Activated T-cell treated with anti-CD3 and anti-CD28 coated beads, Interleukin-2, amount 50 U/mL, for 4 hours (primary cell): ENCODE results near the gene POLR3C. TPM values are rescaled to one million over a fixed set of nuclear protein-coding genes. Genes with fewer than 3 reads are reported as not detected.

Experiments
- ATAC-seq, 2 donors: fragments of 200-7000 bp; cut with Tn5 transposase; one replicate each; pipeline ENCODE4 v1.10.0; 2021
- DNase-seq: peaks from one replicate; pipeline ENCODE4 v3.0.0-alpha.2; 2020
- H3K27me3 Mint-ChIP-seq: one replicate; pipeline ENCODE4 v1.8.0; 2021; ENCODE audit warnings: low read depth, mixed read lengths
- H3K36me3 Mint-ChIP-seq: one replicate; pipeline ENCODE4 v1.8.0; 2022; ENCODE audit warnings: mixed read lengths; ENCODE audit not compliant: insufficient read depth
- H3K4me1 Mint-ChIP-seq: one replicate; pipeline ENCODE4 v1.8.0; 2021; ENCODE audit warnings: low read depth, mixed read lengths
- H3K4me3 Mint-ChIP-seq: one replicate; pipeline ENCODE4 v1.8.0; 2021; ENCODE audit warnings: mild to moderate bottlenecking, moderate library complexity, mixed read lengths
- H3K9me3 Mint-ChIP-seq: one replicate; pipeline ENCODE4 v1.8.0; 2021; ENCODE audit warnings: mixed read lengths
- total RNA-seq, 3 donors: library from RNA; stranded (reverse); gene quantifications; one replicate each; pipeline ENCODE4 v1.2.1, GENCODE V29; 2021

The POLR3C gene
- total RNA-seq, 3 donors from 2014 or later, result 55.6 to 64.5 (median 55.8) TPM

DNA sequence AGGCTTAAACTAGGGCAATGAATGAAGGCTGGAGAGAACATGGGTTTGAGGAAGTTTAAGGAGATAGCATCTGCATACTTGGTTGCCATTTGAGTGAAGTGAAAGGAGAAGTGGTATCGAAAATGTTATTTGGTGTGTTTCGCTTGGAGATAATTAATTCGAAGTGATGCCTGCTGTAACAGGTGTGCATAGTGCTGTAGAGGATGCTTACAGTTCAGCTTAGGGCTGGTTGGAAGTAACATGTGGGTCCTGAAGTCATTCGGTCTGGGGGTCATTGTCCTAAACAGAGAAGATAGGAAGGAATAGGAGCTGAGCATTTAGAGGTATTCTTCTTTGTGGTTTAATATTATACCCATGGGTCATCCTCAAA, 21.1 kb downstream of the POLR3C start:
- peak; percentile 59 to 61 for ATAC-seq
- DNase-seq, result no peak
- Mint-ChIP-seq H3K4me3 (no peak overlapping the region), H3K9me3 (no peaks in the 10 kb centered on the region), H3K27me3 (no peaks in the 10 kb centered on the region), H3K4me1 (peaks cover 10% of the 10 kb centered on the region), H3K36me3 (peaks cover 14% of the 10 kb centered on the region)

DNA sequence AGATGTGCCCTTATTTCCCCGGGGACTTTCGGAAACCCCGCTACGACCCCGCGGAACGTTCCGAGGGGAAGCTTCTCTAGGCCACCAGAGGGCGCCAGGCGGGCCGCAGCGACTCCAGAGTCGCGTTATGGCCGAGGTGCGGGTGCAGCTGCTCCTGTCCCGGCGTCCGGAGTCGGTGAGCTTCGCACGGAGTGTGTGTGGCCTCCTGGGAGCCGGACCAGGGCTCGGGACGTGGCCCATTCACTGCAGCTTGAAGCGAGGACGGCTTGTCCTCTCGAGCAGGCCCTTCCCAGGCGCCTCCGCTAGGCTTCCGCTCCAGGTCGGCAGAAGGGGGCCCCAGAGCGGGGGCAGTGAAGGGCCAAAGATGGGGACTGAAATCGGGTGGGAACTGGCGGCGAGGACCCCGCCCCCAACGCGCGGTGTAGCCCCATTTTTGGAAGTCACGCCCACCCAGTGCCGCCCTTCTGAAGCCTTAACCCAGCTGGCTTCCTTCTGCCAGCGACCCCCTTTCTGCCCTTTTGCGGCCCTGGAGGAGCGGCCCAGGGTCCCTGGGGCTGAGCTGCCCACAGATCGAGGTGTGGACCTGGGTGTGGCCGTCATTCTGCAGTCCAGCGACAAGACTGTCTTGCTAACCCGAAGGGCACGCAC, 21.6 kb downstream of the POLR3C start, which contains the start of gene NUDT17:
NUDT17 (plus strand) TSS at position 117 of the 648 bp plus-strand sequence; CDS start at position 128, 11 bp downstream.
- Mint-ChIP-seq H3K9me3 (no peaks in the 10 kb centered on the region), H3K36me3 (peaks cover 13% of the 10 kb centered on the region), H3K4me1 (peaks cover 11% of the 10 kb centered on the region), H3K4me3 (no peak within 1 kb of the TSS), H3K27me3 (no peaks in the 10 kb centered on the region)
- DNase-seq (peak; percentile 75), ATAC-seq (peak; percentile 79 to 86)

DNA sequence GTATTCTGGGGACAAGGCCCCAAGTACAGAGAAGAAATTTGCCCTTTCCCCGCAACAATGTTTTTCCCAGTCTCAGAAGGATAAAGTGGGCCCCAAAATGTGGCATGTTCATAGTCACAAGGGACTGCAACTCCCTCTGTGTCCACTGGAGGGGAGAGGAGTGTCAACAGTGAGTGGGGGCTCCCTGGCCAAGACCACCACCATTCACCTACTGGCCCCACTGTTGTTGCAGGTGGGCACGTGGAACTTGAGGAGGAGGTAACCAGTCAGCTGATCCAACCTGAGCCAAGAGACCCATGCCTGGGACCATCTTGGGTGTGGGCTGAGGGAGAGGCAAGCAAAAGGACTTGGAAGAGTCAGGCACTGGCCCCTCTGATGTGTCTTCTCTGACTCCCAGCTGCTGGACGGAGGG, 22.2 kb downstream of the POLR3C start:
- H3K4me1 Mint-ChIP-seq, result peaks cover 11% of the 10 kb centered on the region
- peak; percentile 49 to 55 for ATAC-seq

DNA sequence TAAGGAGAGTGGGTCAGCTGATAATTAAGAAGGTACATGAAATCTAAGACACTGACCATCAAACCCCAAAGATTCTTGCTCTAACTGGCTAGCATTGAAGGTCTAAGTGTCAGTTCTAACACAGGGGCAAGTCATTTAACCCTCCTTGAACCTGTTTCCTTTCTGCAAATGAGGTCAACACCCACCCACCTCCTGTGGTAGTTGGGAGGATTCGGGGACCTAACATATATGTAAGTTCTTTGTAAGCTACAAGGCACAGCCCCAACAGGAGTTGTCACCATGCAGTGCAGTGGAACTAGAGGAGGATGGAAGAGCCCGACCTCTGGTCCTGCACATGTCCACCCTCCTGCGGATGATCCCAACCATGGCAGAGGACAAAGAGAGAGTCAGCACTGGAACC, 23.8 kb downstream of the POLR3C start:
- DNase-seq, result no peak
- Mint-ChIP-seq H3K4me3 (no peak overlapping the region), H3K36me3 (peaks cover 6% of the 10 kb centered on the region), H3K4me1 (peaks cover 11% of the 10 kb centered on the region), H3K27me3 (no peaks in the 10 kb centered on the region), H3K9me3 (no peaks in the 10 kb centered on the region)
- ATAC-seq, result no peak

More for the DNA sequence above, 22.2 kb downstream of the POLR3C start:
- H3K36me3 Mint-ChIP-seq, result peaks cover 13% of the 10 kb centered on the region
- H3K4me3 Mint-ChIP-seq, result no peak overlapping the region
- no peaks in the 10 kb centered on the region for H3K9me3 Mint-ChIP-seq
- peak; percentile 11 for DNase-seq
- H3K27me3 Mint-ChIP-seq, result no peaks in the 10 kb centered on the region

- H3K4me1 Mint-ChIP-seq, result peaks cover 11% of the 10 kb centered on the region
- H3K27me3 Mint-ChIP-seq, result no peaks in the 10 kb centered on the region
- H3K36me3 Mint-ChIP-seq, result peaks cover 8% of the 10 kb centered on the region
- no peaks in the 10 kb centered on the region for H3K9me3 Mint-ChIP-seq
- H3K4me3 Mint-ChIP-seq, result no peak overlapping the region
- ATAC-seq, result no peak
- no peak for DNase-seq
Measured at GRCh38 chr1:145849356-145850160, 25.6 kb downstream of the POLR3C start.

- DNase-seq (no peak), ATAC-seq (no peak)
- Mint-ChIP-seq H3K4me1 (peaks cover 9% of the 10 kb centered on the region), H3K9me3 (no peaks in the 10 kb centered on the region), H3K4me3 (no peak overlapping the region), H3K36me3 (peaks cover 15% of the 10 kb centered on the region), H3K27me3 (no peaks in the 10 kb centered on the region)
Measured at GRCh38 chr1:145855426-145855948, 31.5 kb downstream of the POLR3C start.

DNA sequence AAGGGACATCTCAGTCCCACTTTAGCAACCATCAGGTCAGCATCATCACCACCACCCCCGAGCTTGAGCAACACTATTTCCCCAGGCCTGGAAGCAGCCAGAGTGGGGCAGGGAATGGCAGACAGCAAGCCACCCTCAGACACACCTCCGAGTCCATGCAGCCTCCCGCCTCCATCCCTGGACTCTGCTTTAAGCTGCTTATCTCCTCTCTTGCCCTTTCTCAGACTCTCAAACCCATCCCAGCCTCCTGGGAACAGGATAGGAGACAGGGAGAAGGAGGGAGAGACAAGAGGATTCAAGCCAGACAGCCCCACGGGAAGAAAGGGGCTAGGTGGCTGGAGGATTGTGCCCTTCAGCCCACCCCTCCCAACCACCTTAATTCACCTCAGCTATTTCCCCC, 33.2 kb downstream of the POLR3C start:
- Mint-ChIP-seq H3K9me3 (no peaks in the 10 kb centered on the region), H3K4me1 (peaks cover 9% of the 10 kb centered on the region), H3K27me3 (no peaks in the 10 kb centered on the region), H3K4me3 (peak overlapping the region; percentile 38), H3K36me3 (peaks cover 11% of the 10 kb centered on the region)
- ATAC-seq, result no peak
- DNase-seq, result no peak

GRCh38 chr1:145858238-145858900, 34.4 kb downstream of the POLR3C start:
- peak; percentile 55 for DNase-seq
- H3K4me3 Mint-ChIP-seq, result peak overlapping the region; percentile 95
- H3K9me3 Mint-ChIP-seq, result no peaks in the 10 kb centered on the region
- H3K36me3 Mint-ChIP-seq, result peaks cover 7% of the 10 kb centered on the region
- peak; percentile 53 for ATAC-seq
- no peaks in the 10 kb centered on the region for H3K27me3 Mint-ChIP-seq
- peaks cover 9% of the 10 kb centered on the region for H3K4me1 Mint-ChIP-seq

- Mint-ChIP-seq H3K27me3 (no peaks in the 10 kb centered on the region), H3K9me3 (no peaks in the 10 kb centered on the region), H3K36me3 (peaks cover 7% of the 10 kb centered on the region), H3K4me3 (peak within 1 kb of the TSS; percentile 95), H3K4me1 (peaks cover 9% of the 10 kb centered on the region)
- peak; percentile 70 for DNase-seq
- peak; percentile 93 to 94 for ATAC-seq
Measured at GRCh38 chr1:145858901-145859490, 35.0 kb downstream of the POLR3C start, which contains the start of gene PIAS3. PIAS3 (minus strand) TSS chr1:145859081; CDS start chr1:145858990, 91 bp downstream.

- H3K4me1 Mint-ChIP-seq, result peaks cover 9% of the 10 kb centered on the region
- peak; percentile 65 for DNase-seq
- no peaks in the 10 kb centered on the region for H3K9me3 Mint-ChIP-seq
- peaks cover 7% of the 10 kb centered on the region for H3K36me3 Mint-ChIP-seq
- ATAC-seq, result peak; percentile 74 to 77
- peaks cover 3% of the 10 kb centered on the region for H3K27me3 Mint-ChIP-seq
- H3K4me3 Mint-ChIP-seq, result peak overlapping the region; percentile 95
Measured at GRCh38 chr1:145859491-145860023, 35.6 kb downstream of the POLR3C start.

GRCh38 chr1:145863282-145864018, 39.5 kb downstream of the POLR3C start:
- H3K4me1 Mint-ChIP-seq, result peaks cover 3% of the 10 kb centered on the region
- no peaks in the 10 kb centered on the region for H3K9me3 Mint-ChIP-seq
- no peaks in the 10 kb centered on the region for H3K36me3 Mint-ChIP-seq
- DNase-seq (no peak), ATAC-seq (no peak)
- H3K27me3 Mint-ChIP-seq, result peaks cover 3% of the 10 kb centered on the region
- no peak overlapping the region for H3K4me3 Mint-ChIP-seq

GRCh38 chr1:145868232-145868631, 44.2 kb downstream of the POLR3C start:
- H3K4me1 Mint-ChIP-seq, result peaks cover 17% of the 10 kb centered on the region
- H3K36me3 Mint-ChIP-seq, result no peaks in the 10 kb centered on the region
- no peaks in the 10 kb centered on the region for H3K9me3 Mint-ChIP-seq
- DNase-seq (no peak), ATAC-seq (no peak)
- peaks cover 3% of the 10 kb centered on the region for H3K27me3 Mint-ChIP-seq
- no peak overlapping the region for H3K4me3 Mint-ChIP-seq
